RPMI8226 (cell line): Measurements from ENCODE around the gene INS.

Source experiments
- DNase-seq: peaks from one replicate; pipeline ENCODE4 v3.0.0-alpha.2; 2015

INS gene

DNA sequence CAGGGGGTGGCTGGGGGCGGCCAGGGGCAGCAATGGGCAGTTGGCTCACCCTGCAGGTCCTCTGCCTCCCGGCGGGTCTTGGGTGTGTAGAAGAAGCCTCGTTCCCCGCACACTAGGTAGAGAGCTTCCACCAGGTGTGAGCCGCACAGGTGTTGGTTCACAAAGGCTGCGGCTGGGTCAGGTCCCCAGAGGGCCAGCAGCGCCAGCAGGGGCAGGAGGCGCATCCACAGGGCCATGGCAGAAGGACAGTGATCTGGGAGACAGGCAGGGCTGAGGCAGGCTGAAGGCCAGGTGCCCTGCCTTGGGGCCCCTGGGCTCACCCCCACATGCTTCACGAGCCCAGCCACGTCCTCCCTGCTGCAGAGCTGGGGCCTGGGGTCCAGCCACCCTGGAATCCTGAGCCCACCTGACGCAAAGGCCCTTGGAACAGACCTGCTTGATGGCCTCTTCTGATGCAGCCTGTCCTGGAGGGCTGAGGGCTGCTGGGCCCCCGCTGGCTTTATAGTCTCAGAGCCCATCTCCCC is at the start of gene INS:
TSS of gene INS (minus strand) at position 474 of the 524 bp plus-strand sequence. CDS start at position 236, 238 bp downstream.
- DNase-seq: no peak

GRCh38 chr11:2210366-2211112 is 49.5 kb upstream of the INS start:
- no peak for DNase-seq

DNA sequence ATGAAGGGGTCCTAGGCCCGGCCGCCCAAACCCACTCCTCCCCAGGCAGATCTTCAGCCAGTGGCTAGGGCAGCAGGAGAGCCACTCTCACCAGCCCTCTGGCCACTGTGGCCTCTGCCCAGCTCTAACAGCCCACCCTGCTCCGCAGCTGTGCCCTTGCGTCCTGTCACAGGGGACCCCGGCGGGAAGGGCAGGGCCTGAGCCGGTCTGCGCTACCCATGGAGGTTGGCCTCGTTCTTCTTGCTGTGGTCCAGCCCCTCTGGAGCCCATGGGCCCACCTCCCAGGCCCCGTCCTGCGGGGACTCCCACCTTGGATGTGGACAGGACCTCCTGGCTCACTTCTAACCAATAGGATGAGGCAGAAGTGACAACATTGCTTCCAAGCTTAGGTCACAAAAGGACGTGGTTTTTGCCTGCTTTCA is 48.9 kb upstream of the INS start:
- no peak for DNase-seq

DNA sequence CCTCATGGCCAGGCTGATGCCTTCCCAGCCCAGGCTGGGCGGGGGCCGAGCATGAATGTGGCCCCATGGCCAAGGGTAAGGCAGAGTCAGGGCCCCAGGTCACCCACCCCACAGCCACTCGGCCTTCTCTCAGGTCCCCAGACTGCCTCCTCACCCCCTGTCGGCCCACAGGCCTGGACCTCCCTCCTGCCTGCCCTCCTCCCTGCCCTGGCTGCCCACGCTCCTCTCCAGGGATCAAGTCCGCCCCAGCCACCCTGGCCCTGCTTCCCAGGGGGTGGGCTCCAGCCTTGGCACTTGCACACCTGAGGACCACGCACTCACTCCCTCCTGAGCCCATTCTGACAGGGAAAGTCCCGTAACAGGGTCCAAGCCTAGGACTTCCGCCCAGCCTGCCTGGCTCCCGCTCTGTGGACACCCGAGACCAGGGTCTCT is 48.4 kb upstream of the INS start:
- DNase-seq: no peak

GRCh38 chr11:2208691-2209369 is 47.8 kb upstream of the INS start:
- peak; percentile 26 for DNase-seq

GRCh38 chr11:2207773-2208621 is 47.0 kb upstream of the INS start:
- DNase-seq: no peak

DNA sequence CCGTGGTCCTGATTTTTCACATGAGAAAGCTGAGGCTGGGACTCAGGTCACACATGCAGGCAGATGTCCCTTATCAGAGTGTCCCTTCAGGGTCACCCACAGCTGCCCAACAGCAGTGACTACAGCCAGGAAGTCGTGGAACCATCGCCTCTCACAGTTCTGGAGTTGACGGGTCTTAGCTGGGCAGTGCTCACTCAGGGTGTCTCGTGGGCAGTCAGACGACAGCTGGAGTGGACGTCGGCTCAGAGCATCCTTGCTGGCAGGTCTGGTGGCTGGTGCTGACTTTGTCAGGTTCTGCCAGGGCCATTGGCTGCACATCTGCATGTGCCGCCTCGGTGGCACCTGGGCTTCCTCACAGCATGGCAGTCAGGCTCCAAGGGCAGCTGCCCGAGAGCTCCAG is 46.2 kb upstream of the INS start:
- no peak for DNase-seq

DNA sequence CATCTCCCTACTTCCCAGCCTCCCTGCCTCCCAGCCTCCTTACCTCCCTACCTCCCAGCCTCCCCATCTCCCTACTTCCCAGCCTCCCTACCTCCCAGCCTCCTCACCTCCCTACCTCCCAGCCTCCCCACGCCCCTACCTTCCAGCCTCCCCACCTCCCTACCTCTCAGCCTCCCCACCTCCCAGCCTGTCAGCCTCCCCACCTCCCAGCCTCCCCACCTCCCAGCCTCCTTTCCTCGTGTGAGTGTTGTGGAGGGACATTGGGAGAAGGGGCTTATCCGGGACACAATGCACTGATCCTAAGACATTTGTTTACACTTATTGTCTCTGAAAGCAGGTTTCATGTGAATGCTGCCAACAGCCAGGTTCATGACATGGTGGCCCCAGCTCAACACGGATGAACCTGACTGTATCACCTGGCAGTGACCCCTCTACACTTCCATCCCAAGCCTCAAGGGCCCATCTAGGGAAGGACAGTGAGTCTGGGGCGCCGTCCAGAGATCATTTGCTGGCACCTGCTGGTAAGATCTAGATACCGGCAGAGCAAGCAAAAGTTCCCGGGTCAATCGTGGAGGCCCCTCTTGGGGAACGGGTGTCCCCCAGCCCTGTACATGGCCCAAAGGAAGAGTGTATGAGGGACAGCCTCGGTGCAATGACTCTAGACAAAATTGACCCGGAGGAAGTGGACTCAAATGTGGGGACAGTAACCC is 45.1 kb upstream of the INS start:
- DNase-seq: no peak

DNA sequence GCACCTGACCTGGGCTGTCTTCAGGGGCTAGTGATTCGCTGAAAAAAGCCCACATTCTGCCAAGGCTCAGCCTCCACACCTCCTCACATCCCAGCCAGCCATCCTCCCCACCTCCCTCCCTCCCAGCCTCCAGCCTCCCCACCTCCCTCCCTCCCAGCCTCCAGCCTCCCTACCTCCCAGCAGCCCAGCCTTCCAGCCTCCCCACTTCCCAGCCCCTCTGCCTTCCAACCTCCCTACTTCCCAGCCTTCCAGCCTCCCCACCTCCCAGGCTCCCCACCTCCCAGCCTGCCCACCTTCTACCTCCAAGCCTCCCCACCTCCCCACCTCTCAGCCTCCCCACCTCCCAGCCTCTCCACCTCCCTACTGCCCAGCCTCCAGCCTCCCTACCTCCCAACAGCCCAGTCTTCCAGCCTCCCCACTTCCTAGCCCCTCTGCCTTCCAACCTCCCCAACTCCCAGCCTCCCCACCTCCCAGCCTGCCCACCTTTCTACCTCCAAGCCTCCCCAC is 44.3 kb upstream of the INS start:
- DNase-seq: no peak

DNA sequence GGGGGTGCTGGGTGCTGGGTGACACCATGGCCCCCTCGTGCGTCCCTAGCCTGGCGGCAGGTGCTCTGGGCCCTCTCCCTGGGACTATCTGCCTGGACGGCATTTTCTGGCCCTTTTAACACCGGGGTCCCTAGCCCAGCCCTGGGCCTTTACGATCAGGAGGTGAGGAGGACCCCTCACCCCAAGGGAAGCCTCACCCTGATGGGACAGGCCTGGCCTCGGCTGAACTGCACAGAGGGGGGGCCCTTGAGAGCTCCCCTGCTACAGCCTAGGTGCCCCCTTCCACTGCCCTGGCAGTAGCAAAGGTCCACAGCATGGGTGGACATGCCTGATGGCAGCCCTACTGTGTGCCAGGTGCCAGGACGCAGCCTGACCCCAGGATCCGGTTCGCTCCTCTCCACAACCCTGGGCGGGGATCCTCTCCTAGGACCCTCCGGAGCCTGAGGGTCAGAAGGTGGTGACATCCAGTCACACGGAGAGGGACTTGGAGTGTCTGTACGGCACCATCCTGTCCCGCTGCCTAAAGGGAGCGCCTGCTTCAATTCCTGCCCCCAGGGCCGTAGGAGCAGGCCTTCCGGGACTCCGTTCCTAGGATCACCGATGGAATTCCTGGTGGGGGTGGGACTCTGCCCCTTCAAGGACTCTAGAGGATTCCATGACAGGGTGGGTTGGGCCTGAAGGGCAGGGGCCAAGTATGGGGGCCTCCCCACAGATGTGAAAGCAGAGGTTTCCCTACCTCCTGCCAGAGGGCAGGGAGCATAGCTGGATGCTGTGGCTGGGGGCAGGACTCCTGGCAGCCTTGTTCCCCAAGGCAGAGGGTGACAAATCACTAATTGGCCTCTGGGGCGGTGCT is 43.6 kb upstream of the INS start:
- DNase-seq: no peak

DNA sequence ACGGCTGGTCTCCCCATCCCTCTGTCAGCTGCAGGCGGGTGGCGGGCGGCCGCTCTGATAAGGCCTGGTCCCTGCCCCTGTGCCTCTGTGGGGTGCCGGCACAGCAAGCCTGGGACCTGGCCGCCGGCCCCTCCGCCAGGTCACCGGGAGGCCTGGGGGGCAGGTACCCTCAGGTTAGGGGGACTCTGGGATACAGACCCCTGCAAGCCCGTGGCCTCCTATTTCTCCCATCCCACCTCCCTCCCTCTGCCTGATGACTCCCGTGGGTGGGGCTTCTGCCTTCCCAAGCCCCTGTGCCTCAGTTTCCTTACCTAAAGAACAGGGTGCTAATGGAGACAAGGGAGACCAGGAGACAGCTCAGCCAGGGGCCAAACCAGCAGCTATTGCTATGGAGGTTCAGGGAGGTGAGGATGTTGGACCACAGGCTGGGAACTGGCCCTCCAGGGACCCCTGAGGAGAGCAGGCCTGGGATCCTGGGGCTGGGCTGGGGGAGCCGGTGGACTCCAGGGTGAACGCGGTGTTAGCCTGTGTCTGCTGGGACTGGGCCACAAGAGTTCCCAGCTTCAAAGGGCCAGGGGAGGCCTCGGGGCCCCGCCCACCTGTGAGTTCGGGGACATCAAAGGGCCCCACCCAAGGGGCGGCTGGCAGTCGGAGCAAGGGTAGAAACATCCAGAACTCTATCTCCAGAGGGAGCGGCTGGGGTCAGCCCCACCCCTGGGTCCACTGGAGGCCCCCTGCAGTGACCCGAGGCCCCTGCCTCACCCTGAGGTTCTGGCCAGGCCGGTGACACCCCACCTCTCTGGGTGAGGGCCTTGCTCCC is 42.6 kb upstream of the INS start:
- no peak for DNase-seq

DNA sequence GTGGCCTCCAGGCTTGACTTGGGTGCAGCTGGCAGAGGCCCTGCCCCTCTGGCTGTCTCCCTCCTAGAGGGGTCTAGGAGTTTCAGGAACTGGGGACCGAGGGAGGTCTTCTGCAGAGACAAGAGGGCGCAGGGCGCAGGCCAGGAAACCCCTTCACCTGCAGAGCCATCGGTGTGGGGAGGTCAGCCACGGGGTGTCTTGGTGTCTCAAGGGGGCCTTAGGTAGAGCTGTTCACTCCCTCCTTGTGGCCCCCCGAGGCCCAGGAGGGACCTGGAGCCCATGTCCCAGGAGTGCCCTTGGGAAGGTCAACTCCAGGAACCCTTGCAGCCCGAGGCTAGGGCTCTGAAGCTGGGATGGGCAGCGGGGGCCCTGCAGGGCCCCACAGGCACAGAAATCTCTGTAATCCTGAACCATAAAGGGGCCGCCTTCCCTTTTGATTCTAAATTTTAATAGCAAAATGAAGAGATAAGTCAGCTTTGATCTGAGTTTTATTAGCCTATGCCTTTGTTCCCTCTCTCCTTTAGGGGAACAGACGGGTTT is 42.0 kb upstream of the INS start:
- no peak for DNase-seq

- no peak for DNase-seq
These were observed 41.3 kb upstream of the INS start for GRCh38 chr11:2202071-2202899.

GRCh38 chr11:2201542-2201941 is 40.5 kb upstream of the INS start:
- no peak for DNase-seq

DNA sequence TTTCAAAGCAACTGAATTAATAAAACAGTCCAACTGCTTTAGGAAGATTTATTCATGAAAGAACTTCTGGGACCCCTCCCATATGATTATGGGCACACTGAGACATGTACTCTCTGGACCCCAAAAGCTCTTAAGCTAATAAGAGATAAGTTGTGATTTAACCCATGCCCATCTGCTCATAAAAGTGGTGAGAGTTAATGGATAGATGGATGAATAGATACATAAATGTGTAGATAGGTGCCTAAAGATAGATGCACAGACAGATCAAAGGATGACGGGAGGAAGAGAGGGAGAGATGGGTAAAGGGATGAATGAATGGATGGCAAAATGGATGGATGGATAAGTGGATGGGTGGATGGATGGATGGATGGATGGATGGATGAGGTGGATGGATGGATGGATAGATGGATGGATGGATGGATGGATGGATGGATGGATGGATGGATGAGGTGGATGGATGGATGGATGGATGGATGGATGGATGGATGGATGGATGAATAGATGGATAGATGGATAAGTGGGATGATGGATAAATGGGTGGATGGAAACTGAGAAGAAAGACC is 40.0 kb upstream of the INS start:
- no peak for DNase-seq

DNA sequence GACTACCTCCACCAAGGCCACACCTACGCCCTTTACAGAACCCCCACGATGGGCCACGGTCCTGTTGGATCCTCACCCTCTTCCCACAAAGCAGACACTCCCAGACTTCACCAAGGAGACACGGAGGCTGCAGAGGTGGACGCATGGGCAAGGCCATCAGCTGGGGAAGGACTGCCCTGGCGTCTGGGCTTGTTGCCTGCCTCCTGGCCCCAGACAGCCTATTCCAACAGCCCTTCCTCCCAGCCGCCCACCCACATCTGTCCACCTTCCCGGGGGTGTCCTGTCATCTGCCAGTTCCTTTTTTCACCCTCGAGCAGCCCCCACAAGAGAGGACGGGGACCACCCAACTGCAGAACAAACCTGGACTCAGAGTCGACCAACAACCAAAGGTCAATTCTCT is 39.5 kb upstream of the INS start:
- DNase-seq: no peak

- no peak for DNase-seq
These were observed 38.7 kb upstream of the INS start for GRCh38 chr11:2199466-2200341.
